GM19193 (cell line): ENCODE measurements around the gene COA3.
A peak's percentile ranks its signal among the peaks of the same experiment; 100 is the strongest.

Experiments used
- POLR2A ChIP-seq: IDR thresholded peaks from 4 replicates; pipeline ENCODE4 v1.6.1; 2011; ENCODE audit not compliant: insufficient read depth, insufficient read length; ENCODE audit errors: extremely low read depth

Gene COA3, protein sequence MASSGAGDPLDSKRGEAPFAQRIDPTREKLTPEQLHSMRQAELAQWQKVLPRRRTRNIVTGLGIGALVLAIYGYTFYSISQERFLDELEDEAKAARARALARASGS

GRCh38 chr17:42798383-42799380 is at the start of gene COA3, which contains the start of gene CNTD1:
COA3 (minus strand) TSS chr17:42798704; CDS start chr17:42798681, 23 bp downstream.
CNTD1 (plus strand) TSS chr17:42798861; CDS start chr17:42799068, 207 bp downstream.
- TF ChIP-seq POLR2A: peak; percentile 65

- no peak for TF ChIP-seq POLR2A
Measured at GRCh38 chr17:42848093-42848492, 49.6 kb upstream of the COA3 start.

DNA sequence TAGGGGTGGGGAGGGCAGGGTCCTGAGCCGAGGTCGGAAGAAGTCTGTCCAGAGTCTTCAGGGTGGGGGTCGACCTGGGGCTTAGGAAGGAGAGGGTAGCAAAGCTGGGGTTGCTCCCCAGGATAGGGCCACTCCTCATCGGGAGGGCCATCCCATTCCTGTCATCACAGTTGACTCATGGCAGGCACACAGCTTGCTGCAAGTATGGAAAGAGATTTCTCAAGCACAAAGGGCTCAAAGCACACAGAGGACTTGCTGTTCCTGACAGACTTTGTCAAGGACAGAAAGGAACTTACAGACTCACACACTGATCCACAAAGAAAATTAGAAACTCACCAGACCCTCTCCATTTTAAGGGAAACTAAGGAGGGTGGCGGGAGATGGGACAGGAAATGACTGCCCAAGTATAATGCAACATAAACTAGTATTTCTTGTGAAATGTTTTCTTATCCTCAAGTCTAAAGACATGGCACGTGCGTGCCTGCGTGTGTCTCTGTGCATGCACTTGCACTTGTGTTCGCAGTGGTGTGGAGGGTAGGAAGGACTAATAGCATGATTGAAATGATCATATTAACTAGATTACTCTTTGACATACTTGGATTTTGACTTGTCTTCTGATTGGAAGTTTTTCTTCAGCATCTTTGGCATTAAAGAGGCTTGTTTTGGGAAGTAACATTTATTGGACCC is 48.2 kb upstream of the COA3 start:
- no peak for TF ChIP-seq POLR2A

GRCh38 chr17:42845918-42846593 is 47.6 kb upstream of the COA3 start:
- TF ChIP-seq POLR2A: no peak

DNA sequence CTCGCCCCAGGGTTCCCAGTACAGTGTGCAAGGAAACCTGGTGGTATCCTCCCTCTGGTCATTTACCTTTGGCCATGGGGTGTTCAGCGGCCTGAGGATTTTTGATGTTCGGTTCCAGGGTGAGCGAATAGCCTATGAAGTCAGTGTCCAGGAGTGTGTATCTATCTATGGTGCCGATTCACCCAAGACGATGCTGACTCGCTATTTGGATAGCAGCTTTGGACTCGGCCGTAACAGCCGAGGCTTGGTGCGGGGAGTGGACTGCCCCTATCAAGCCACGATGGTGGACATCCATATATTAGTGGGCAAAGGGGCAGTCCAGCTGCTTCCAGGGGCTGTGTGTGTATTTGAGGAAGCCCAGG is 47.0 kb upstream of the COA3 start:
- no peak for TF ChIP-seq POLR2A

GRCh38 chr17:42844761-42845555 is 46.5 kb upstream of the COA3 start:
- no peak for TF ChIP-seq POLR2A

GRCh38 chr17:42844271-42844670 is 45.8 kb upstream of the COA3 start, which contains the start of gene AOC2:
AOC2 (plus strand) TSS chr17:42844580; CDS start chr17:42844627, 47 bp downstream.
- no peak for TF ChIP-seq POLR2A

DNA sequence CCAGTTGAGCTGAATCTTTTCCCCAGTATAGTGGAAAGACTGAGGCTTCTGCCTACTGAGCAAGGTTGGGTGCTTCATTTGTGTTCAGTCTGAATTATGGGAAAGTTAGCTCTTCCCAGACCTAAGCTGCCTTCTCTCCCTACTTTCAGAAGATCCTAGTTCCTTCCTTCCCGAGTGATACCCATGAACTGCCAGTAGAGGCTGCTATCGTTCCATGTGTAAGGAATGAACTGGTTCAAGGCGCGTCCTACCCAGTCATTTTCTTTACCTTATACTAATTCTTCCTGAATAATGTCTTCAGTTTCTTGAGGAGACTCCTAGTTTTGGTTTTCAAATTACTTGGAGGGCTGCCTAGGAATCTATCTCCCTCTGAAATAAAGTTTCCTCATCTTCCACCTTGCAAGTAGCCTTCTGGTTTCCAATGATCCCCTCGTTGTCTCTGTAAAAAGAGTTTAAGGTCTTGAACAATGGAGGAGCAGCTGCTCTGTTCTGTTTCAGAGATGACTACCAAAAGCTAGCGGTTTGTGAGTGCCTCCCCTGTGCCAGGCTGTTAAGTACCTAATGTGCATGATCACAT is 44.9 kb upstream of the COA3 start:
- no peak for TF ChIP-seq POLR2A

DNA sequence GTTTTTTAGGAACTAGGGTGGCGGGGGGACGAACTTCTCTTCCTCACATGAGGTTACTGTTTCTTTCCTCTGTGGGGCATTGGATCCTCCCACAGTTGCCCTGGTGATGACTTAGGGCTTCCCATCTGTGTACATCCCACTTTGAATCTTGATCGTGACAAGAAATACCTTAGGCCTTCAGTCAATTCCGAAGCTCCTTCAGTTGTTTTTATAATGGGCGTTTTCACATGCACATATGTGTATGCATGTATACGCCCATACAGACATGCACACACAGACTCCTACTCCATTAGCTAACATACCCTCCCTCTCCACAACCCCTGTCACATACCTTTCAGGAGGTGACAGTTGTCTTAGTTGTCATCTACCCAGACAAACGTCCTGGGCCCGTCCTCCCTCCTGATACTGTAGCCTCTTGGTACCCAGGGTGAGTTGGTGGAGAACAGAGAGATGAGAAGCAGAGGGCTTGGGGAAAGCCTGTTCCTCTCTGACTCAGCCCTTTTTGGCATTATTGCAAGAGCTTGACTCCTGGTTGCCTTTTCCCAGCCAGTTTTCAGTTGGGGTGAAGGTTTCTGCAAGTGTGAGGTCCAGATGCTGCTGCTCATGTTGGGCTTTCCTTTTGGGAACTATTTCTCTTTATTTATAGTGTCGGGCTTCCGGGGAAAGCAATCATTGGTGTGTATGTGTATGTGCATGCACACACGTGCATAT is 43.6 kb upstream of the COA3 start:
- TF ChIP-seq POLR2A: no peak

- no peak for TF ChIP-seq POLR2A
Measured at GRCh38 chr17:42835732-42836131, 37.2 kb upstream of the COA3 start.

- no peak for TF ChIP-seq POLR2A
Measured at GRCh38 chr17:42833767-42834422, 35.4 kb upstream of the COA3 start.

DNA sequence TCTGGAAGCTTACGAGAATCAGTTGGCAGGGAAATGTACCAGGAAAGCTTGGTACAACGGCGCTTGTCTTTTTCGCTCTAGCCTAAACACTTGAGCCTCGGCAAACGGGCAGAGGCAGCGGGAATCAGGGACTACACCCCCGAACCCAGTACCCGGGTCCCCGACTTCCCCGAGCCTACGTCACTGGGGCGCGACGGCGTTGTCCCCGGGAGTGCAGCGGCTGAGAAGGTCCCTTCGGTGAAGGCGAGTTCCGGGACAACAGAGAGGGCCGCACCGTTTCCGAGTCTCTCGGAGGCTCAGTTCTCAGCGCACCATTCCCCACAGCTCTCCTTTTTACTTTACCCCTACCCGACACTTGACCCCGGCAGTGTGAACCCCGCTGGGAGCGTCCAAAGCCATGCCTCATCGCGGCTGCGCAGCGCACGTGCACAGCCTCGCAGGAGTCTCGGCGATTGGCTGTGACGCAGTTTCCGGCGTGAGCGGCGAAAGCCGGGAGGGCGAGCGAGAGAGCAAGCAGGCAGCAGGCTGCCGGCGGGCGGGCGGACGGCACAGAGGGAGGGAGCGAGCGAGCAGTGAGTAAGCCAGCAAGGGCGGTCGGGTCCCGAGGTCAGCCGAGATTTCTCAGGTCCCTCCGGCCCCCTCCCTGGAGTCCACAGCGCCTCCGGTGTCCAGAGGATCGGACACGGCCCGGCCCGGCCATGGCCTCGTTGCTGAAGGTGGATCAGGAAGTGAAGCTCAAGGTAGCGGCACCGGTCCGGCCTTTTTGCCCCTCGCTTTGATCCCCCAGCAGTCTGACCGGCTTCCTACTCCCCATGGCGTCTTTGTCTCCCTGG is 34.6 kb upstream of the COA3 start, which contains the start of gene PSME3:
Gene PSME3, plus strand, starts transcription at position 464 of the 833 bp plus-strand sequence. Its CDS starts 235 bp downstream, at position 699.
- peak; percentile 95 for TF ChIP-seq POLR2A
